NB4 (cell line): Measurements from ENCODE around the gene HGFAC.

Experiments
- POLR2A ChIP-seq: IDR thresholded peaks from 2 replicates; pipeline ENCODE4 v1.6.1; 2011; ENCODE audit warnings: mild to moderate bottlenecking; ENCODE audit not compliant: insufficient read length; ENCODE audit errors: extremely low read depth
- TF ChIP-seq, protein P1 (sequence below): IDR thresholded peaks from one replicate; pipeline ENCODE4 v1.5.1; 2012; ENCODE audit warnings: low read depth, low read length
- TF ChIP-seq, protein P2 (sequence below): IDR thresholded peaks from 2 replicates; pipeline ENCODE4 v1.6.1; 2011; ENCODE audit warnings: low read depth, low read length

- TF ChIP-seq, protein P1, sequence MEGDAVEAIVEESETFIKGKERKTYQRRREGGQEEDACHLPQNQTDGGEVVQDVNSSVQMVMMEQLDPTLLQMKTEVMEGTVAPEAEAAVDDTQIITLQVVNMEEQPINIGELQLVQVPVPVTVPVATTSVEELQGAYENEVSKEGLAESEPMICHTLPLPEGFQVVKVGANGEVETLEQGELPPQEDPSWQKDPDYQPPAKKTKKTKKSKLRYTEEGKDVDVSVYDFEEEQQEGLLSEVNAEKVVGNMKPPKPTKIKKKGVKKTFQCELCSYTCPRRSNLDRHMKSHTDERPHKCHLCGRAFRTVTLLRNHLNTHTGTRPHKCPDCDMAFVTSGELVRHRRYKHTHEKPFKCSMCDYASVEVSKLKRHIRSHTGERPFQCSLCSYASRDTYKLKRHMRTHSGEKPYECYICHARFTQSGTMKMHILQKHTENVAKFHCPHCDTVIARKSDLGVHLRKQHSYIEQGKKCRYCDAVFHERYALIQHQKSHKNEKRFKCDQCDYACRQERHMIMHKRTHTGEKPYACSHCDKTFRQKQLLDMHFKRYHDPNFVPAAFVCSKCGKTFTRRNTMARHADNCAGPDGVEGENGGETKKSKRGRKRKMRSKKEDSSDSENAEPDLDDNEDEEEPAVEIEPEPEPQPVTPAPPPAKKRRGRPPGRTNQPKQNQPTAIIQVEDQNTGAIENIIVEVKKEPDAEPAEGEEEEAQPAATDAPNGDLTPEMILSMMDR, result no peak
- TF ChIP-seq, protein P2, sequence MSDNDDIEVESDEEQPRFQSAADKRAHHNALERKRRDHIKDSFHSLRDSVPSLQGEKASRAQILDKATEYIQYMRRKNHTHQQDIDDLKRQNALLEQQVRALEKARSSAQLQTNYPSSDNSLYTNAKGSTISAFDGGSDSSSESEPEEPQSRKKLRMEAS, result no peak
- TF ChIP-seq POLR2A, result no peak
Measured at GRCh38 chr4:3477750-3478430, 36.1 kb downstream of the HGFAC start.
